Calu3 (cell line): ENCODE results near the gene ZNF576. TPM values are rescaled to one million over a fixed set of nuclear protein-coding genes. Genes with fewer than 3 reads are reported as not detected.

Experiments
- BruUV-seq: library from RNA; stranded (reverse); fragments of 400-500 nt; replicated peaks from 2 replicates; lab custom pipeline; 2021; lab: Mats Ljungman, UMichigan
- CTCF ChIA-PET: fragments of 300-600 bp; sonication (Branson Sonifier 250); formaldehyde crosslinking; loops from one replicate; lab custom pipeline; 2022; ENCODE audit warnings: antibody characterized with exemption; lab: Charles Lee
- DNase-seq: peaks from one replicate; pipeline ENCODE4 v3.0.0; 2022
- H3K27ac Mint-ChIP-seq: one replicate; pipeline ENCODE4 v1.8.0; 2022; ENCODE audit warnings: mixed read lengths; ENCODE audit not compliant: unreplicated experiment
- H3K27me3 Mint-ChIP-seq: one replicate; pipeline ENCODE4 v1.8.0; 2022; ENCODE audit warnings: mixed read lengths; ENCODE audit not compliant: unreplicated experiment
- H3K36me3 Mint-ChIP-seq: one replicate; pipeline ENCODE4 v1.8.0; 2022; ENCODE audit warnings: mild to moderate bottlenecking, moderate library complexity, mixed read lengths; ENCODE audit not compliant: insufficient read depth, unreplicated experiment
- H3K4me1 Mint-ChIP-seq: one replicate; pipeline ENCODE4 v1.8.0; 2022; ENCODE audit warnings: mild to moderate bottlenecking, low read depth, mixed read lengths; ENCODE audit not compliant: unreplicated experiment
- H3K4me3 Mint-ChIP-seq: one replicate; pipeline ENCODE4 v1.8.0; 2022; ENCODE audit warnings: mild to moderate bottlenecking, low read depth, moderate library complexity, mixed read lengths; ENCODE audit not compliant: unreplicated experiment
- H3K9me3 Mint-ChIP-seq: one replicate; pipeline ENCODE4 v1.8.0; 2022; ENCODE audit warnings: low read depth, mixed read lengths; ENCODE audit not compliant: unreplicated experiment
- intact Hi-C: fragments of 100-400 bp; cut with micrococcal nuclease; formaldehyde crosslinking; loops from one replicate; pipeline ENCODE4 v1.10.0; 2022; ENCODE audit not compliant: unreplicated experiment
- total RNA-seq: library from RNA; stranded (reverse); gene quantifications from 2 replicates; pipeline ENCODE4 v1.2.3, GENCODE V29; 2022
- TF ChIP-seq, protein P1 (sequence below): fragments of 200-600 bp; IDR thresholded peaks from one replicate; pipeline ENCODE4 v1.8.0; 2022; ENCODE audit warnings: antibody characterized with exemption; ENCODE audit not compliant: unreplicated experiment

Gene ZNF576
- total RNA-seq, 1 experiment from 2014 or later = 20.7 TPM

DNA sequence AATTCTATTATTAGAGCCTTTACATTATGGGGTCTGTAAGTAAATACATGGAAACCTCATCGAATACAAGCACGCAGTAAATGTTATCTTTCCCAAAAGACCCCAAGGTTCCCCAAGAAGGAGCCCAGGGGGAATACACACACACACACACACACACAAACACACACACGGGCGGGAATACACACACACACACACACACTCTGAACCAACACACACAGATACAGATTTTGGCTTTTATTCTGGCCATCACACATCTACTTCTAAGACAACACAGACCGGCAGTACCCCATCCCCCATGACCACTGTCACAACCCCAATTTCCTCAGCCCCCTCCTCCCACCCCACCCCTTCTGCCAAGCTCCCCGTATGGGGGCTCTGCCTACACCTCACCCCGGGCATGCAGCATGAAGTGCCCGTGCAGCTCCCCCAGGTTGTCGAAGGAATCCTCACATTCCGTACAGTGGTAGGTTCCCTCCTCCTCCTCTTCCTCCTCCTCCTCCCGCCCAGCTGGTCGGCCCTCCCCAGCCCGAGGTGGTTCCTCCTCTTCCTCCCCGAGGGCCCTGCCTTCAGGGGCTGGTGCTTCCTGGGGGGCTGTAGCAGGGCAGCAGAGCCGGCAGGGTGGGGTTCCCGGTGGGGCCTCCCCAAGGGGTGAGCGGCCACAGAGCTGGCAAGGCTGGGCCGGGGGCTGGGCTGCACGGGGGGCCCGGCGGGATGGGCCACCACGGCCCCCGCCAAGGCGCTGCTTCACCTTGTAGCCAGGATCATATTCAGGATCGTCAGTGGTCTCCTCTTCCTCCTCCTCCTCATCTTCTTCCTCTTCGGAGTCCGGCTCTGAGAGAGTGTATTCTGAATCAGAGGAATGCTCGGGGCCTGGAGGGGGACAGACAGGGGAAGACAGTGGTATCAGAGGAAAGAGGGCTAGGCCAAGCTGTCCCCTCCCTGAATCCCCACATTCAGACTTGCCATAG is 11.1 kb downstream of the ZNF576 start:
- BruUV-seq = no TSS peak
- CTCF ChIA-PET = no interaction called here
- Mint-ChIP-seq H3K9me3 (no peaks in the 10 kb centered on the region), H3K27ac (no peak overlapping the region), H3K27me3 (no peaks in the 10 kb centered on the region), H3K4me3 (no peak overlapping the region), H3K4me1 (no peaks in the 10 kb centered on the region), H3K36me3 (peaks cover 8% of the 10 kb centered on the region)
- DNase-seq = no peak
- TF ChIP-seq, protein P1, sequence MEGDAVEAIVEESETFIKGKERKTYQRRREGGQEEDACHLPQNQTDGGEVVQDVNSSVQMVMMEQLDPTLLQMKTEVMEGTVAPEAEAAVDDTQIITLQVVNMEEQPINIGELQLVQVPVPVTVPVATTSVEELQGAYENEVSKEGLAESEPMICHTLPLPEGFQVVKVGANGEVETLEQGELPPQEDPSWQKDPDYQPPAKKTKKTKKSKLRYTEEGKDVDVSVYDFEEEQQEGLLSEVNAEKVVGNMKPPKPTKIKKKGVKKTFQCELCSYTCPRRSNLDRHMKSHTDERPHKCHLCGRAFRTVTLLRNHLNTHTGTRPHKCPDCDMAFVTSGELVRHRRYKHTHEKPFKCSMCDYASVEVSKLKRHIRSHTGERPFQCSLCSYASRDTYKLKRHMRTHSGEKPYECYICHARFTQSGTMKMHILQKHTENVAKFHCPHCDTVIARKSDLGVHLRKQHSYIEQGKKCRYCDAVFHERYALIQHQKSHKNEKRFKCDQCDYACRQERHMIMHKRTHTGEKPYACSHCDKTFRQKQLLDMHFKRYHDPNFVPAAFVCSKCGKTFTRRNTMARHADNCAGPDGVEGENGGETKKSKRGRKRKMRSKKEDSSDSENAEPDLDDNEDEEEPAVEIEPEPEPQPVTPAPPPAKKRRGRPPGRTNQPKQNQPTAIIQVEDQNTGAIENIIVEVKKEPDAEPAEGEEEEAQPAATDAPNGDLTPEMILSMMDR = no peak
- intact Hi-C loops = no loop called here

DNA sequence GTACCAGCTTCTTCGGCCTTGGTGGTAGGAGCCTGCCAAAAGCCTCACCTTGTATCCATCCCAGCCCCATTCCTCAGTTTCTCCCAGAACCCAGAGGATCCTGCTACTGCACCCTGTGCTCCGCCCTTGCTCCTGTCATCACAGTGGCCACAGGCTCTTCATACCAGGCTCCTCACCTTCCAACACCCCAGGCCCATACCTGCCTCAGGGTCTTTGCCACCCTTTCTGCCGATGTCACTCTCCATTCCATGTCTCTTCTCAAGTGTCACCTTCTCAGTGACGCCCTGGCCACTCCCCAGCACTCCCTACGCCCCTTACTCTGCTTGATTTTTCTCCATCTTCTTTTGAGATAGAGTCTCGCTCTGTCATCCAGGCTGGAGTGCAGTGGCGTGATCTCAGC is 13.5 kb downstream of the ZNF576 start:
- TF ChIP-seq, protein P1 = no peak
- no peaks in the 10 kb centered on the region for H3K27me3 Mint-ChIP-seq
- no peaks in the 10 kb centered on the region for H3K4me1 Mint-ChIP-seq
- no TSS peak for BruUV-seq
- peaks cover 17% of the 10 kb centered on the region for H3K36me3 Mint-ChIP-seq
- no peak overlapping the region for H3K4me3 Mint-ChIP-seq
- DNase-seq = no peak
- H3K27ac Mint-ChIP-seq = no peak overlapping the region
- H3K9me3 Mint-ChIP-seq = peaks cover 9% of the 10 kb centered on the region
- intact Hi-C loops = no loop called here
- CTCF ChIA-PET = no interaction called here

DNA sequence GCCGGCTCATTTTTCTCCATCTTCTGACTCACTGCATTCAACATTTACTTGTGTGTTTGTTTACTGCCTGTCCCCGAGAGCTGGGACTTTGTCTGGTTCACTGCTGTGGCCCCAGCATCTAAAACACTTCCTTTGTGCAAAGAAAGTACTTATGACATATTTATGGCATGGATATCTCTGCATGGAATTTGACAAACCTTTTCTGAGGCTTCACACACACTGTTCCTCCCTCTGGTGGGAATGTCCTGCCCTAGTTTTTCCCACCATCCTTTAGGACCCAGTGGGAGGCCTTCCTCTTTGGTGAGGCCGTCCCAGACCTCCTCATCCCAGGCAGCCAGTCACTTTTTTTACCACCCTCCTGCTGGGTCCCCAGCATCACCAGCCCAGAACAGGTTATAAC is 14.1 kb downstream of the ZNF576 start:
- H3K4me1 Mint-ChIP-seq = no peaks in the 10 kb centered on the region
- H3K36me3 Mint-ChIP-seq = peaks cover 17% of the 10 kb centered on the region
- intact Hi-C loops = no loop called here
- BruUV-seq = no TSS peak
- CTCF ChIA-PET = no interaction called here
- no peaks in the 10 kb centered on the region for H3K27me3 Mint-ChIP-seq
- no peak overlapping the region for H3K27ac Mint-ChIP-seq
- no peak overlapping the region for H3K4me3 Mint-ChIP-seq
- DNase-seq = no peak
- peaks cover 9% of the 10 kb centered on the region for H3K9me3 Mint-ChIP-seq
- TF ChIP-seq, protein P1 = no peak

DNA sequence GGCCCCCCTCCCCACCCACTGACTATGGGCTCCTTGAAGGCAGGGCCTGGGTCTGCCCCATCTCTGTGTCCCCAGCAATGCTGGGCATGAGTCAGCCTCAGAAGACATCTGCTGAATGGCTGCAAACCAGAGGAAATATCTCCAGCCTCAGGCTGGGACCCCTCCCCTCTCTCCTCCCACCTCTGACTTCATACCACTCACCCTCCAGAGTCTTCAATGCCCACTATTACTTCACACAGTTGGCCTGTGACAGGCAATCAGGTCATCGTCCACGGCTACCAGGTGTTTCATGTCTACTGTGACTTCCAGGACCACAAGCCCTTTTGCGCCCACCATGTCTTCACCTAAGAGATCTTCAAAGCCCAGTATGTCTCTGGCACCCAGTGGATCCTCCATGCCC is 15.4 kb downstream of the ZNF576 start, which contains the start of gene SRRM5:
SRRM5 (plus strand) TSS at position 301 of the 400 bp plus-strand sequence; CDS start at position 335, 34 bp downstream.
- Mint-ChIP-seq H3K9me3 (peaks cover 9% of the 10 kb centered on the region), H3K27me3 (no peaks in the 10 kb centered on the region), H3K36me3 (peaks cover 9% of the 10 kb centered on the region), H3K4me1 (no peaks in the 10 kb centered on the region), H3K4me3 (no peak within 1 kb of the TSS), H3K27ac (no peak within 1 kb of the TSS)
- DNase-seq = no peak
- CTCF ChIA-PET = no interaction called here
- BruUV-seq = no TSS peak
- intact Hi-C loops = no loop called here
- TF ChIP-seq, protein P1 = no peak
